ENCODE data around the gene NEUROD2.
"Not testable (repeated sequence)": the region's sequence is repeated elsewhere in the genome, so short reads cannot be mapped to it uniquely, and the experiment has no call there.

NEUROD2 gene

DNA sequence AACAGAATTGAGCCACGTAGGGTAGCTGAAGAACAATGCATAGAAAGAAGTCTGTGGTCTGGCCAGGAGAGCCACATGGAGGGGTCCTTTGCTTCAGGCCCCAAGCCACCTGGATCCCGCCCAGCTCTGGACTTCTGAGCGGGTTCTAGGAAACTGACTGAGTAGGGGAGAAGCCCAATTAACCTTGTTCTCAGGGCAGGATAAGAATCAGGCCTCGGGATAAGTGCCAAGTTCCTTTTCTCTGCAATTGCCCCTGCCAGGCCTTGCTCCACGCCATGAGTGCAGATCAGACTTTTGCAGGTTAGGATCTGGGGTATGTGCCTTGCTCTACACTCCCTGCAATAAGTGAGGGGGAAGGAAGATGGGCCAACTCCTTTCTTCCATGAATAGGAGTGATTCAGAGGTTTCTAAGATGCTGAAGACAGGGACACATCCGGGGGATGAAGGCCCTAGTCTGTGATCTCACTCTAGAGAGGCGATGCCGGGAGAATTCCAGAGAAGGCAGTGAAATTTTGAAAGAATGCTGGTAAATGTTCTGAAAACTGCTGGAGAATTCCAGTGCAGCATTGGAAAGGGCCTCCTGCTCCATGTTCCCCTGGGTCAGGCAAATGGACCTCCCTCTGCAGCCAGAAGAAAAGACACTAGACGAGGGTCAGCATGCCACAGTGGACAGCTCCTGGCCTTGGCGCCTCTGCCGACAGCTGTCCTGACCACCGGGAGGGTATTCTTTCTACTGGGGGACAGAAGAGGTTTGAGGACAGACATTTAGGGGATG is 5.8 kb downstream of the NEUROD2 start:
- DNase-seq, result no peak

DNA sequence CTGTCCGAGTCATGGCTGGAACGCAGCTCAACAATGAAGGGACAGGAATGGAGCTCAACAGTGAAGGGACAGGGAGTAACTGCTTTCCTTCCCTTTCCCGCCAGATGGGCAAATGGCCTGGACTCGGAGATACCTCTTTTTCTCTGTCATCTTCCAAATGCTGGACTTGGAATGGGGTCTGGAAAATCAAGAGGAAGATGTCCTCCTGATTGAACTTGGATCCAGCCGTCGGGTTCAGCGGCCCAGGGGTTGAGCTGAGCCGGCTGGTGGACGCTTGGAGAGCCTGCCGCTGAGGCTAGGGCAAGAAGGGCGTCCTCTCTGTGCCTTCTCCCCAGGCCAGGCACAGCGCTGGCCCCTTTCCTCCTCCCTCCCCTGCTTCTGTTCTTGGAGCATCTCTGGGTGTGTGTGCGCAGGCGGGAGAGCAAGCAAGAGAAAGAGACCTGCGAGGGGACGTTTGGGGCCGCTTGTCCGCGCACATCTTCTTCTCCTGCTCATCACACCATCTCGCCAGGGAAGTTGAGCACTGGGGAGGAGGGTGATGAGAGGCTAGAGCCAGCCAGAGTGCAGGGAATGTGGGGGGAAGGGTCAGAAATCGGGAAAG is 6.6 kb downstream of the NEUROD2 start:
- DNase-seq, result no peak

DNA sequence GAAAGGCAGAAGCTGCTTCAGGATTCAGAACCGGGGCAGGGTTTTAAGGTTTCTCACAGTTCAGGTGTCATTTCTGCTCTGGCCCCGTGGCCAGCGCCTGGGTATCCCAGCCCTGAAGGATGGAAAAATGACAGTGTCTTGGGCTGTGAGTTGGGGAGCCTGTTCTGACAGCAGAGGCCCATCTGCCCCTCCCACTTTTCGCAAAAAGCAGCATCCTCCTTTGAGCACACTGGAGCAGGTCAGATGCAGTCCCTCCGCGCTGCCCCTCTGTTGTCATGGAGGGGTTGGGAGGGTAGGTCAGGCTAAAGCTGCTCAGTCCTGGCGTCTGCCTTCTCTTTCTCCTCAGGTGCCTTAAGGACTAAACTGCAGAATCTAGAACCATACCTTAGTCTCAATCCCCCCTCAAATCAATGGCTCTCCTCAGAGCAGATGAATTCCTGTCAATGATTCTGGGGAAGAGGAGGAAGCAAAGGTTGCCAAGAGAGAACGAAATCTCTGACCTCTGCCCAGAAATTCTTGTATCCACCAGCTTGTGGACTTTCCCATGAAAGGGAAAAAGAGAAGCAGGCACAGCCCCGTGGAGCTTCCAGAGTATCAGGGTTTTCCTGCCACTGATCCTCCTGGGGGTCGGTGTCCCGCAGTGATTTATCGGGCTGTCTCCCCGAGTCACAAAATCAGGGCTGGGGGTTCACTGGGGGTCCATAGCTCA is 7.3 kb downstream of the NEUROD2 start:
- DNase-seq, result no peak

DNA sequence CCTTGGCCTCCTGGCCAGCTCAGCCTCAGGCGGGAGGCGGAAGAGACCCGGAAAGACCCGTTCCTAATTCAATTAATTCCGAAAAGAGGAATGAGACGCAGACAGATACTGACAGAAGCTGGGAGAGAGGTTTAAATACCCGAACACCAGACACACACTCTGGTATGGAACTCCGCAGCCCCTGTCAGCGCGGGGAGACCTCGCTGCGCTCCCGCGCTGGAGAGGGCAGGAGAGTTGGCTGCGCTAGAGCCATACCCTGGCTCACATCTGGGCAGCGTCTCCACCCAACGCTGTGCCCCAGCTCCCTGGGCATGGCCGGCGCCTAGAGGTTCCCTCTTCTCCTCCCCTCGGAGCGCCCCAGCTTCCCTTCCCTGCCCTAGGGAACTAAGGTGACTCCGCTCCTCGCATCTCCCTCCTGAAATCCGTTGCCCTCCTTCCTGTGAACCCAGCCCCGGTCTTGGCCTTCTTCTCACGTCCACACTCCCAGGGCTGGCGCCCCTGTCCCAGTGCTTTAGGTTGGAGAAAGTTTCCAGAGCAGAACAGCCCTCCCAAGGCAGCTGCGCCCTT is 8.0 kb downstream of the NEUROD2 start:
- no peak for DNase-seq

DNA sequence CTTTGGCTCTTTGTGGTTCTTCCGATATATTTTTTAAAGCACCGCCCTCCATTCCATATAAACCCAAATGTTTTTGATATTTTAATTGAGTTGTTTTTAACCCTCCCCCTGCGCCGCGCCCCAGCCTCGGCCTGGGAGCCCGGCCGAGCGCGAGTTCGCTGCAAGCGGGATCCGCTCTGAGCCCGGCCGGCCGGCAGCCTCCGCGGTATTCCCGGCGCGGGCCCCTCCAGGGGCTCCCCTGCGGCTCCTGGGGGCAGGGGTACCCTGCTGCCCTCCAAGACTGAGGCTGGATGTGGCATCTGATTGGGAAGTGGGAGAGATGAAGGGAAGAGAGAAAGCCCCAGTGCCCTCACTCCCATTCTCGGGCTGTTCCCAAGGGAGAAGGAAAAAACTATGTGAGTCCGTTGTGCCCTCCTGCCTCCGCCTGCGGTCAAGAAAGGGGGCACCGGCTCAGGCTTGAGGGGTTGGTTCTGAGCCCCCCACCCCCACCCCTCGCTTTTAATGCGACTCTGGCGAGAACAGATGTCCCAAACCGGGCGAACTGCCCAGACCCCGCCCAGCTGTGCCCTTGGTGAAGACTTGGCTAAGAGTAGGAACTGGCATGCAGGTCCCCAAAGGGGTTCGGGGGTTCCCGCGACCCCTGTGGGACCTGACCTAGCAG is 8.6 kb downstream of the NEUROD2 start:
- no peak for DNase-seq

DNA sequence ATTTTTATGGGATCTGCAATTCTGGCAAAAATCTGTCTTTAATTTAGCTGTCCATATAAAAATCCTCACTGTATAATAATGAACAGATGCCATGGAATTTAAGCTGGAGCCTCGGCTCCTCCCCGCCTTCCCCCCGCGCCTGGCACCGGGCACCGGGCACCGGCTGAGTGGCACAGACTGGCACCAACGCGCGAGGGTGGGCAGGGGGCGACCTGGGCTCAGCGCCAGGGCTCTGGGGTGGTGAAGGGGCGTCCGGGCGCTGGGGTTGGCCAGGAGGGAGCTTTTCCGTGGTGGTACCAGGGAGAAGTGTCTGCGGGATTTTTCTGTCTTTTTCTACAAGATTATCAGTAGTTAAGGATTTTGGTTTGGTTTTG is 9.1 kb downstream of the NEUROD2 start:
- DNase-seq, result no peak

DNA sequence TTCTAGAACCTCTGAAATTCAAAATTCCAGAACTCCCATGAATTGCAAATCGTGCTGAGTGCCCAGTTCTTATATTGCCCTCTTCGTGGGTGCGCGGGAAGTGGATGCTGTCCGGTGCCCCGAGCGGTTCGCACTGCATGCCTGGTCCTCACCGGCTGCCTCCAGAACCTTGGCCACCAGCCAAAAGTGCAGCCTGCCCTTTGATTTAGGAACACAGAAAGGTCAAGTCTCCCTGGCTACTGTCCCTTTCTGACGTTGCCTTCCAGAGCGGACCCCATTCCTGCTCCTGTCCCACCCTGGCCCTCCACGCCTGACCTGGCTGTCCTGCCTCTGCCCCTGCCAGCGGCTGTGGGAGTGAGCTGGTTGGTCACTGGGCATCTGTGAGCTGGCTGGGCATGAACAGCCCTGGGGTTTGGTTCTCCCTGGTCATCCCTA is 9.7 kb downstream of the NEUROD2 start:
- no peak for DNase-seq

DNA sequence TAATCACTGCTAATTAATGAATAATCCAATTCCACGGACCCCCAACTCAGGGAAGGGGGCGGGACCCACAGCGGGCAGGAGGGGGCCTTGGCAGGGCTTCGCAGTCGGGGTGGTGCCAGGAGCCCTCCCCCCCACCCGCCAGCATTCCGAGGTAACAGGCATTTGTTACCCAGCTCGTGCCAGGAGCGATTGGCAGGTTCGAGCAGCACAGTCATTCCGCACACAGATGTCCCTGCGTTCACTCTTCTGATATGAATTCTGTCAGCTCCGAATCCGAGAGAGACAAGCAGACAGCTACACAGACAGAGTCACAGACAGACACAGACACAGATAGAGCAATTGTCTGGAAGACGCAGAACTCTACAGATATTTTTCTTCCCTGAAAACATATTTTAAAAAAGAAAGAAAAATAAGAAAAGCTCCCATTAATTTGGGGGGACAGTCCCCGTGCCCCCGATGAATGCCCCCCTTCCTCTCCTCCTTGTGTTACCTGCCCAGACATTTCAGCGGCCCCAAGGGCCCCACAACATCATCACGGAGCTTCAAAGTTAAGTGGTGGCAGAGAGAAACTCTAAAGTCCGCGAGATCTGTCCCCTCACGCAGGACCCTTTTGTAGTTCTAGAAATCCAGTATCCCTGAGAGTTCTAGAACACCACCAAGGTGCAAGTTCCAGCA is 10.2 kb downstream of the NEUROD2 start:
- no peak for DNase-seq

DNA sequence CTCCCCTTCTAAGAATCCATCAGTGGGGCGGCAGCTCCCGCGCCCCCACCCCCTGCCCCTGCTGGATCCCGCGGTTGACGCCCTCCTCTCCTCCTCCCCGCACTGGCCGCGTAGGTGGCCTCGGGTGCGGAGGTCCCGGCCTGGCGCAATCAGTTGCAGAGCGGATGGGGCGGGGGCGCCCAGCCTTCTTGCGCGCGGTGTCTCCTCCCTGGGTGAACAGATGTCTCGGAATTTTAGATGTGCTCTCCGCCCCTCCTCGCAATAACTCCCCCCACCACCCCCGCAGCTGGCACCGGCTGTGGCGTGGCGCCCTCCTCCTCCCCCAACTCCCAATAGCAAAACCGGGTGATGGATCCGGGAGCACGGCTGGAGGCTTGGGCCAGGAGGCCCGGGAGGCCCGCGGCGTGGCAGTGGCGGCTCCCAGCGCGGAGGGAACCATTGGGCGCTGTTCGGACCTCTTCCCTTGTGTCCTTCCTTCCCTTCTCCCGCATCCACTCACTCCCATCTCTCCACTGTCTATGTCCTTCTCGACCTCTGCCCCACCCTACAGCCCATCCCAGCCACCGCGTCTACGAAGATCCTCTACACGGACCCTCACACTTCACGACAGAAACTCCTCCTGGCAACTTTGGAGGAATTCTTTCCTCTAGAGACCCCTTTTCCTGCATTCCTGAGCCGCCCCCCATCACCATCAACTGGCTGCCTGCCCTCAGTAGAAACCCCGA is 11.0 kb downstream of the NEUROD2 start:
- no peak for DNase-seq

DNA sequence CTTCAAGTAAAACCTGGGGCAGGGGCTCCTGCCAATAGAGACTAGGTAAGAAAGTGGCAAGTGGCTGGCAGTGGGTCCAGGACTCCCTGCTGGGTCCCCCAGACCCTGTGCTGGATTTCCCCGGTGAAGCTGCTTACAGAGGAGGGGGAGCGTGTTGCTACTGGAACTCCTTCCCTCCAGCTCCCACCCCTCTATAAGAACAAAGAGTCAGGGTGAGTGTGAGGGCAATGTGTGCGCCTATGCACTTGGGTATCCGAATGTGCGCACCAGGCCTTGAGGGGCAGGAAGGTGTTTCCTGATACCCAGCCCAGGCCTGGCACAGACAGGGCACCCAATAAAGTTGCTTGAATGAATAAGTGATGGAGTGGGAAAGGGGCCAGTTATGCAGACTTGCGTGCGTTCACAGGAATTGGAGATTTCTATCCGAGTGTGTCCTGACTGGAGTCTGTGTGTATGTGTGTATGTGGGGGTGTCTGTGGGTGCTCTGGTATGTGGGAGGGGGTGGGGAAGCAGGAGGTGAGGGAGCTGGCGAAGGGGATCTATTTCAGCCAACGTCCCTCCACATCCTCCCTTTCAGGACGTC is 11.7 kb downstream of the NEUROD2 start:
- DNase-seq, result no peak

DNA sequence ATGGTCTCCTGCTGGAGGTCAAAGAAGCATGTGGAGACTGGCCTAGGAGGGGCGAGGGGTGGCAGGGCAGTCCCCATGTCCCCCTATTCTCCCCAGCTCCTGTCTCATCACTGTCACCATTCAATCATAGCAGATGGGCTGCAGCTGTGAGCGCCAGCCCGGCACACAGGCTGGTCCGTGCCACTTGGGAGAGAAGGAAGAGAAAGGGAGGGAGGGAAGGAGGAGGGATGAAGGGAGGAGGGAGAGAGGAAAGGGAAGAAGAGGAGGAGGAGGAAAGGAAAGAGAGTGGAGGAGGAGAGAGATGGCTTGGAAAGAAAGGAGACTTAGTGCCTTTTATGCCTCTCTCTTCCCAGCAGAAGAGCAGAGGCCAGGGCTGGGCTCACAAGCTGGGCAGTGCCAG is 12.4 kb downstream of the NEUROD2 start:
- DNase-seq, result no peak

DNA sequence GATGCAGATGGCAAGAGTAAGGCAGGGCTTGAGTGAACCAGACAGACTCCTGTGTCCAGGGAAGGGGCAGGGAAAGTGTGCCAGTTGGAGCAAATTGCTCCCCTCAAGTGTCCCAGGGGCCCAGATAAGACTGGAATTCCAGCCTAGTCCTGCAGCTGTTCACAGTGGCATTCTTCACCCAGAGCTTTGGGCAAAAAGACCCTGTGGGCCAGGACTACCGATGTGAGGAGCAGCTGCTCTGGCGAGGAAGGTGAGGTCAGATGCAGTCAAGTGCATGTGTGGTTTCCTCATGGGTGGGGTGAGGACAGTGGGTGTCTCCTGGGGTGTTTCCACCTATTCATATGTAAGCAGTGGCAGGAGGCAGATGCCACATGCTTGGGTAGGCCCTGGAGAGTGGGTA is 14.3 kb downstream of the NEUROD2 start:
- no peak for DNase-seq

DNA sequence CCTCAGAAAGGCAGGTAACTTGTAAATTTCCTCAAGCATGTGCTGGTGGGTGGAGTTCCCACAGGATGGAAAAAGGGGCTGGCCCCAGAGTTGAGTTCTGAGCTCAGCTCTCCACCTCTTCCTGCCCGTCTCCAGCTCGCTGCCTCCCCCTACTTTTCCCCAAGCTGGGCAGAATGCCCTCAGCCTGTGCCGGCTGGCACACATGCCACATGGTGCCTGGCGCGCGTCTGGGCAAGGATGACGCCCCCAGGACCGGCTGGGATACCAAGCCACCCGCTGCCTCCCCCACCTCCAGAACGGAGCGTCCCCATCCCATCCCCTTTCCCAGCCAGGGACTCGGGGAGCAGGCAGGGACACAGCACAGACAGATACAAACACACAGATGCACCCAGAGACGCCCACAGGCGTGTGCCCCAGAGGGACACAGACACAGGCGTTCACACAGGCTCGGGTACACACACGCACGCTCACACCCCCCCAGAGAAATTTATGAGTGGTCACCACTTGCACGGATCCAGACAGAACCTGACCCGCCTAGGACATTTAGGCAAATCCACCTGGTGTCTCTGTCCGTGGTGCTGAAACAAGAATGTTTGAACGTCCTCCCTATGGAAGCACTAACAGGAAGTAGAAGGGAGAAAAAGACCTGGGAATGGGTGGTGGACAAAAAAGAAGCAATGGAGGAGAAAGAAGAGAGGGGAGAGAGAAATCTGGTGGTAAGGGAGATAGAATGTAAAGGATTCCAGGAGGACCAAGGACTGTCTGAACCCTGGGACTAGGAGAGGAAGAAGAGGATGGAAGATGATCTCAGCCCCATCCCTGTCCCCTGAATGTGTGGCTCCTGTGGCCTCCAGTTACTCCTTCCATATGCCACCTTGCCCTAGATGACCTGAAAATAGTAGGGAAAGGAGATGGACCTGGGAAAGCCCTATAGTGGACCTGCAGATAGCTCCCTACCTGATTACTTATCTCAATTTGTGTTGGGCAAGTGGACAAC is 15.5 kb downstream of the NEUROD2 start:
- no peak for DNase-seq

DNA sequence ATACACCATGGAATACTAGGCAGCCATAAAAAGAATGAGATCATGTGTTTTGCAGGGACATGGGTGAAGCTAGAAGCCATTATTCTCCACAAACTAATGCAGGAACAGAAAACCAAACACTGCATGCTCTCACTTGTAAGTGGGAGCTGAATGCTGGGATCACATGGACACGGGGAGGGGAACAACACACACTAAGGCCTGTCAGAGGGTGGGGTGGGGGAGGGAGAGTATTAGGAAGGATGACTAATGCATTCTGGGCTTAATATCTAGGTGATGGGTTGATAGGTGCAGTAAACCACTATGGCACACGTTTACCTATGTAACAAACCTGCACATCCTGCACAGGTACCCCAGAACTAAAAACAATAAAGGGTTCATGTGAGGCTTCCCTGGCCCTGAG is 17.5 kb downstream of the NEUROD2 start:
- not testable (repeated sequence) for DNase-seq

DNA sequence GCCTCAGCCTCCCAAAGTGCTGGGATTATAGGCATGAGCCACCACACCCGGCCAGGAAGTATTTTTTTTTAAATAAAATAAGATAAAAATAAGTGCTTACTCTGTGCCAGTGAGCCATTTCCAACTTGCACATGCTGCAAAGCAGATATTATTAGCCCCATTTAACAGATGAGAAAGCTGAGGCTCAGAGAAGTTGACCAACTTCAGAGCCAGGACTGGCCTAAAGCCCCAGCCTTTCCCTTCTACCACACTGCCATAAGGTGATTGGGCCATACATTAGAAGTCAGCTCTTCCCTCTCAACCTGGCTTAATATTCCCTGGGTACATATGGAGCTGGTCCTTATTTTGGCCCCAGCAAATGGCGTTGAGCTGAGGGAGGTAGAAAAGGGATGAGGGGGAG is 25.1 kb downstream of the NEUROD2 start:
- DNase-seq, result no peak

DNA sequence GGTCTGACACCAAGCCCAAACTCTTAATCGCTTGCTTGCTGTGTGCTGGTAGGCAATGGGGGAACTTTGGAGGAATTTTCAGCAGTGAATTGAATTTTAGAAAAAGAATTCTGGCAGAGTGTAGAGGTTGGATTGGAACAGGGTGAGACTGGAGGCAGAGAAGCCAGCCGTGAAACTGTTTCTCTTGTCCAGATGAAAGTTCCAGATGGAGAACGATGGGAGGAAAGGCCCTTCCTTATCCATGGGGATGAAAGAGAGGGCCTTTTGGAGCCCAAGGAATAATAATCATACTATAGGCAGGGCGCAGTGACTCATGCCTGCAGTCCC is 26.0 kb downstream of the NEUROD2 start:
- no peak for DNase-seq

DNA sequence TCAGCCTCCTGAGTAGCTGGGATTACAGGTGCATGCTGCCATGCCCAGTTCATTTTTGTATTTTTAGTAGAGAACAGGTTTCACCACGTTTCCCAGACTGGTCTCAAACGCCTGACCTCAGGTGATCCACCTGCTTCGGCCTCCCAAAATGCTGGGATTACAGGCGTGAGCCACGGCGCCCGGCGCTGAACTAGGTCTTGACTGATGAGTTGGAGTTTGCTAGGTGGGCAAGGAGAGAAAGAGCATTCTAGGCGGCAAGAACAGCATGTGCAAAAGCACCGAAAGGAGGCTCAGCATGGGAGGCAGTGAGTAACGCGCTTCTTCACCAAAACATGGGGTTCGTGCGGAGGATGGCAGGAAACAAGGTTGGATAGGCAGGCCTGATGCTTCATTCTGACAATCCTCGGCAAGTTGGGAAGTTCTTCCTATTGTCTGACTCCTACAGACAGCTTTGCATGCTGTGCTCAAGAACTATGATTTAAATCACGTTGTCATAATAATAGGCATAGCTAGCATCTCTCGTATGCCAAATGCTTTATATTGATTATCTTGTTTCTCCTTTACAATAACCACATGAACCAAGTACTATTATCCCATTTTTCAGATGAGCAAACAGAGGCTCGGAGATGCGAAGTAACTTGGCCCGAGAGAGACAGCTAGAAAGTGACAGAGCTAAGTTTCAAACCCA is 26.5 kb downstream of the NEUROD2 start:
- no peak for DNase-seq

DNA sequence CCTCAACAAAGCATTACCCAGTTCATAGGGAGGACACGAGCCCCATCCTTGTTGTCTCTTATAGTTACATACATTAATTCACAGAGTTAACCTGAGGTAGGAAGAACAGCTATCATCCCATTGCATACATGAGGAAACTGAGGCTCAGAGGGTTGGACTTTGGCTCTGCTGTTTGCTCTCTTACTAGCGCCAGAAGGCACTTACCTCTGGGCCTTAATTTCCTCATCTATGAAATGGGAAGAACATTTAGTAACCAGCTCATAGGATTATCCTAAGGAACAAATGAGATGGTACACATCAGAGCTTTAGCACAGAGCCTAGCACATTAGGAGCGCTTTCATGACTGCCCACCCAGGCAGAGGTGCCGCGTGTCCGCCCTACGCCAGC is 27.6 kb downstream of the NEUROD2 start:
- DNase-seq, result no peak

DNA sequence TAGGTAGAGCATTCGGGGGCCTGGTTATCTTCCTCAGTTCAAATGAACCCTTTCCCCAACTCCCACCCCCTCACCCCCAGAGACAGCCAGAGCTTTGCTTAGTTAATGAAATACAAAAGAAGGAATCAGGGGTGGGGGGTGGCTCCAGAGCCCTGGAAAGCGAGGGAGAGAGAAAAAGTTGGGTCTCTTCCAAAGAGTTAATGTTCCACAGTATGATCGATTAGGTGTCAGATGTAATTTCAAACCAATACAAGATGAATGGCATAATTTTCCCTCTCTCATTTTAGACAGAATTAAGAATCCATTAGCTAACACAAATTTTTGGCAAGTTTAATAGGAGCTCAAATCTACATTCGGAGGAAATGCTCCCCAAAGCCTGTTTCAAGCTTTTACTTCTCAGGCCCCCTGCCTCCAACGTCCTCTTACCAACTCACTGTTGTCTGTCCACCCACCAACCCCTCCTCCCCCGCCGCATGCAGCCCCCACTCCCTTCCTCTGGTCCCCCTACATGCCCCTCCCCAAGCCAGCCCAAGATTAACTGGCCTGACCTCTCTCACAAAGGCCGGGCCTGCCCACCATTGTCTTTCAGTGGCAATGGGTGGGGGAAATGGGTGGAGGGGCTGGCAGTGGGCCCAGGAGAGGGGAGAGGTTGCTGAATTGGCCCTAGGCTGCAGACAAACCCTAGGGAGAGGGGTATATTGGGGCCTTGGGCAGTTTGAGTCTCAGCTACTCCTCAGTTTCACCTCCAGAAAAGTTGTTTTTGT is 28.2 kb downstream of the NEUROD2 start:
- no peak for DNase-seq

Measured in CD4-positive, alpha-beta T cell treated with Interleukin-4 for 1 hour (primary cell).